GM12878 (cell line): ENCODE measurements around the gene MYD88. TPM values are rescaled to one million over a fixed set of nuclear protein-coding genes. Genes with fewer than 3 reads are reported as not detected.

Source experiments
- BRCA1 ChIP-seq: IDR thresholded peaks from 2 replicates; pipeline ENCODE4 v1.6.1; 2011; ENCODE audit warnings: low read depth, low read length, improper control_type of control experiment
- MEF2A ChIP-seq: IDR thresholded peaks from 2 replicates; pipeline ENCODE4 v1.6.1; 2011; ENCODE audit warnings: low read depth, mild to moderate bottlenecking, low read length, moderate library complexity; ENCODE audit not compliant: insufficient read depth
- MTA2 ChIP-seq: fragments of 450-650 bp; IDR thresholded peaks from 2 replicates; pipeline ENCODE4 v1.6.1; 2016; ENCODE audit warnings: low read depth, mild to moderate bottlenecking, moderate library complexity
- NR2C1 ChIP-seq: fragments of 450-650 bp; IDR thresholded peaks from 2 replicates; pipeline ENCODE4 v1.6.1; 2017; ENCODE audit warnings: antibody characterized with exemption, mild to moderate bottlenecking, moderate library complexity
- RB1 ChIP-seq: fragments of 450-650 bp; formaldehyde crosslinking; IDR thresholded peaks from 2 replicates; pipeline ENCODE4 v1.6.1; 2017; ENCODE audit warnings: mild to moderate bottlenecking, borderline replicate concordance
- TCF12 ChIP-seq: IDR thresholded peaks from 2 replicates; pipeline ENCODE4 v1.6.1; 2011; ENCODE audit warnings: low read depth, mild to moderate bottlenecking, low read length
- TCF3 ChIP-seq: IDR thresholded peaks from 2 replicates; pipeline ENCODE4 v1.6.1; 2012; ENCODE audit warnings: low read depth, mild to moderate bottlenecking, low read length, borderline replicate concordance; ENCODE audit not compliant: insufficient read depth
- polyA plus RNA-seq, 11 experiments: library from polyadenylated mRNA; depleted of rRNA in 4 of 11; unstranded in 6 of 11; stranded (reverse) in 5 of 11; fragments of >200 nt; fragmentation: Nextera tagmentation in 4 of 11; fragmentation: Illumina TruSeq in 1 of 11; extraction: Ambion mirVana in 4 of 11; extraction: Trizol in 1 of 11; gene quantifications; 1 replicate in 1 of 11; 2 replicates in 10 of 11; pipeline versions ENCODE4 v1.2.1 to v1.2.3, GENCODE V29; 2011 to 2016; ENCODE audit warnings: inconsistent platforms in 2 of 11, missing spikeins in 2 of 11, low read depth in 1 of 11
- total RNA-seq, 4 experiments: library from RNA; depleted of rRNA in 3 of 4; stranded (reverse); fragments of >200 nt in 3 of 4; fragmentation: Illumina TruSeq in 1 of 4; extraction: Trizol in 1 of 4; gene quantifications; 2 replicates each; pipeline versions ENCODE4 v1.2.1 to v1.2.3, GENCODE V29; 2013 to 2021
- TF ChIP-seq, protein P1 (sequence below): IDR thresholded peaks from 2 replicates; pipeline ENCODE4 v1.6.1; 2012; ENCODE audit warnings: improper control_type of control experiment, low read depth, low read length; ENCODE audit not compliant: insufficient replicate concordance
- TF ChIP-seq, protein P2 (sequence below): fragments of 450-650 bp; IDR thresholded peaks from 2 replicates; pipeline ENCODE4 v1.6.1; 2016; ENCODE audit warnings: mild to moderate bottlenecking, moderate library complexity, borderline replicate concordance
- TF ChIP-seq, protein P3 (sequence below): IDR thresholded peaks from 2 replicates; pipeline ENCODE4 v1.6.1; 2011; ENCODE audit warnings: low read depth, low read length, improper control_type of control experiment, borderline replicate concordance

Gene MYD88
- total and polyA plus RNA-seq, 10 of the 15 experiments (the other 5 are each of a cell fraction or from before 2014, with no cell fraction given): 5.5 to 84.8 (median 67.5) TPM

- TF ChIP-seq, protein P1, sequence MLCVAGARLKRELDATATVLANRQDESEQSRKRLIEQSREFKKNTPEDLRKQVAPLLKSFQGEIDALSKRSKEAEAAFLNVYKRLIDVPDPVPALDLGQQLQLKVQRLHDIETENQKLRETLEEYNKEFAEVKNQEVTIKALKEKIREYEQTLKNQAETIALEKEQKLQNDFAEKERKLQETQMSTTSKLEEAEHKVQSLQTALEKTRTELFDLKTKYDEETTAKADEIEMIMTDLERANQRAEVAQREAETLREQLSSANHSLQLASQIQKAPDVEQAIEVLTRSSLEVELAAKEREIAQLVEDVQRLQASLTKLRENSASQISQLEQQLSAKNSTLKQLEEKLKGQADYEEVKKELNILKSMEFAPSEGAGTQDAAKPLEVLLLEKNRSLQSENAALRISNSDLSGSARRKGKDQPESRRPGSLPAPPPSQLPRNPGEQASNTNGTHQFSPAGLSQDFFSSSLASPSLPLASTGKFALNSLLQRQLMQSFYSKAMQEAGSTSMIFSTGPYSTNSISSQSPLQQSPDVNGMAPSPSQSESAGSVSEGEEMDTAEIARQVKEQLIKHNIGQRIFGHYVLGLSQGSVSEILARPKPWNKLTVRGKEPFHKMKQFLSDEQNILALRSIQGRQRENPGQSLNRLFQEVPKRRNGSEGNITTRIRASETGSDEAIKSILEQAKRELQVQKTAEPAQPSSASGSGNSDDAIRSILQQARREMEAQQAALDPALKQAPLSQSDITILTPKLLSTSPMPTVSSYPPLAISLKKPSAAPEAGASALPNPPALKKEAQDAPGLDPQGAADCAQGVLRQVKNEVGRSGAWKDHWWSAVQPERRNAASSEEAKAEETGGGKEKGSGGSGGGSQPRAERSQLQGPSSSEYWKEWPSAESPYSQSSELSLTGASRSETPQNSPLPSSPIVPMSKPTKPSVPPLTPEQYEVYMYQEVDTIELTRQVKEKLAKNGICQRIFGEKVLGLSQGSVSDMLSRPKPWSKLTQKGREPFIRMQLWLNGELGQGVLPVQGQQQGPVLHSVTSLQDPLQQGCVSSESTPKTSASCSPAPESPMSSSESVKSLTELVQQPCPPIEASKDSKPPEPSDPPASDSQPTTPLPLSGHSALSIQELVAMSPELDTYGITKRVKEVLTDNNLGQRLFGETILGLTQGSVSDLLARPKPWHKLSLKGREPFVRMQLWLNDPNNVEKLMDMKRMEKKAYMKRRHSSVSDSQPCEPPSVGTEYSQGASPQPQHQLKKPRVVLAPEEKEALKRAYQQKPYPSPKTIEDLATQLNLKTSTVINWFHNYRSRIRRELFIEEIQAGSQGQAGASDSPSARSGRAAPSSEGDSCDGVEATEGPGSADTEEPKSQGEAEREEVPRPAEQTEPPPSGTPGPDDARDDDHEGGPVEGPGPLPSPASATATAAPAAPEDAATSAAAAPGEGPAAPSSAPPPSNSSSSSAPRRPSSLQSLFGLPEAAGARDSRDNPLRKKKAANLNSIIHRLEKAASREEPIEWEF: no peak
- TF ChIP-seq MTA2: no peak
- no peak for TF ChIP-seq MEF2A
- TF ChIP-seq TCF12: peak; percentile 81
- no peak for TF ChIP-seq RB1
- TF ChIP-seq BRCA1: no peak
- TF ChIP-seq, protein P2, sequence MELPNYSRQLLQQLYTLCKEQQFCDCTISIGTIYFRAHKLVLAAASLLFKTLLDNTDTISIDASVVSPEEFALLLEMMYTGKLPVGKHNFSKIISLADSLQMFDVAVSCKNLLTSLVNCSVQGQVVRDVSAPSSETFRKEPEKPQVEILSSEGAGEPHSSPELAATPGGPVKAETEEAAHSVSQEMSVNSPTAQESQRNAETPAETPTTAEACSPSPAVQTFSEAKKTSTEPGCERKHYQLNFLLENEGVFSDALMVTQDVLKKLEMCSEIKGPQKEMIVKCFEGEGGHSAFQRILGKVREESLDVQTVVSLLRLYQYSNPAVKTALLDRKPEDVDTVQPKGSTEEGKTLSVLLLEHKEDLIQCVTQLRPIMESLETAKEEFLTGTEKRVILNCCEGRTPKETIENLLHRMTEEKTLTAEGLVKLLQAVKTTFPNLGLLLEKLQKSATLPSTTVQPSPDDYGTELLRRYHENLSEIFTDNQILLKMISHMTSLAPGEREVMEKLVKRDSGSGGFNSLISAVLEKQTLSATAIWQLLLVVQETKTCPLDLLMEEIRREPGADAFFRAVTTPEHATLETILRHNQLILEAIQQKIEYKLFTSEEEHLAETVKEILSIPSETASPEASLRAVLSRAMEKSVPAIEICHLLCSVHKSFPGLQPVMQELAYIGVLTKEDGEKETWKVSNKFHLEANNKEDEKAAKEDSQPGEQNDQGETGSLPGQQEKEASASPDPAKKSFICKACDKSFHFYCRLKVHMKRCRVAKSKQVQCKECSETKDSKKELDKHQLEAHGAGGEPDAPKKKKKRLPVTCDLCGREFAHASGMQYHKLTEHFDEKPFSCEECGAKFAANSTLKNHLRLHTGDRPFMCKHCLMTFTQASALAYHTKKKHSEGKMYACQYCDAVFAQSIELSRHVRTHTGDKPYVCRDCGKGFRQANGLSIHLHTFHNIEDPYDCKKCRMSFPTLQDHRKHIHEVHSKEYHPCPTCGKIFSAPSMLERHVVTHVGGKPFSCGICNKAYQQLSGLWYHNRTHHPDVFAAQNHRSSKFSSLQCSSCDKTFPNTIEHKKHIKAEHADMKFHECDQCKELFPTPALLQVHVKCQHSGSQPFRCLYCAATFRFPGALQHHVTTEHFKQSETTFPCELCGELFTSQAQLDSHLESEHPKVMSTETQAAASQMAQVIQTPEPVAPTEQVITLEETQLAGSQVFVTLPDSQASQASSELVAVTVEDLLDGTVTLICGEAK: no peak
- TF ChIP-seq, protein P3, sequence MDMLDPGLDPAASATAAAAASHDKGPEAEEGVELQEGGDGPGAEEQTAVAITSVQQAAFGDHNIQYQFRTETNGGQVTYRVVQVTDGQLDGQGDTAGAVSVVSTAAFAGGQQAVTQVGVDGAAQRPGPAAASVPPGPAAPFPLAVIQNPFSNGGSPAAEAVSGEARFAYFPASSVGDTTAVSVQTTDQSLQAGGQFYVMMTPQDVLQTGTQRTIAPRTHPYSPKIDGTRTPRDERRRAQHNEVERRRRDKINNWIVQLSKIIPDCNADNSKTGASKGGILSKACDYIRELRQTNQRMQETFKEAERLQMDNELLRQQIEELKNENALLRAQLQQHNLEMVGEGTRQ: no peak
- 0 out of 2 replicates have a peak, but pooled peaks have one; percentile 22 for TF ChIP-seq NR2C1
- TF ChIP-seq TCF3: peak; percentile 67; the same call in 1 of the 2 replicates
These were observed 2.1 kb upstream of the MYD88 start (continued) for GRCh38 chr3:38136393-38136776.
